Measurements from ENCODE around the gene ARHGEF7. TPM values are rescaled to one million over a fixed set of nuclear protein-coding genes. Genes with fewer than 3 reads are reported as not detected.

Gene ARHGEF7
- total RNA-seq, 1 experiment from 2014 or later: 46.2 TPM

DNA sequence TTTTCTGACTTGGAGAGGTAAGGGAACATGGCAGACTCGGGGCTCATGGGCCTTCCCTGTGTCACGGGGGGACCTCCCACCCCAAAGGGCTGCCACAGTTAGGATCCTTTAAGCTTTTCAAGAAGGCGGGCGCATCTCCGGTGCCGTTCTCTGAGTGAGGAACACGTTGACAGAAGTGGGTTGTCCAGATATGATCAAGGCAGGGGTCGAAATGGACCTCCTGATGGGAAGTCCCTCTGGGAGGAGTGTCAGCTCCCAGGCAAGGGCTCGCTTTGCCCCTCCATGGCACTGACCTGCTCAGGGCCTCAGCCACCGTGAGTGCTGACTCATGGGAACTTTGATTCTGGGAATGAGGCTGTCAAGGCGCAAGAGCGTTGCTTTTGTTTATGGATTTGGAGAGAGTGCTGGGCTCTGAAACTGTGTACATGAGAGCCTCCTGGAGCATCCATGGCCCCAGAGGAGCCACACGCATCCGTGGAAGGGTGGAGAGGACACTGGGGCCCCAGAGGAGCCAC lies 198.9 kb downstream of the ARHGEF7 start:
- Histone ChIP-seq H2AFZ (ENCODE audit: low read depth, low read length, poor library complexity, severe bottlenecking) (no peak overlapping the region), H3K27me3 (ENCODE audit: insufficient read depth, low read length) (no peaks in the 10 kb centered on the region), H3K9ac (ENCODE audit: low read length) (no peak overlapping the region), H3K79me2 (ENCODE audit: insufficient read depth, low read length) (no peaks in the 10 kb centered on the region), H3K4me1 (ENCODE audit: control insufficient read depth in 1 of 2, insufficient read depth in 2 of 2, low read length in 2 of 2) (no peaks in the 10 kb centered on the region), H3K36me3 (ENCODE audit: control insufficient read depth in 1 of 2, insufficient read depth in 2 of 2, low read length in 2 of 2) (no peaks in the 10 kb centered on the region), H3K27ac (ENCODE audit: low read depth, low read length) (no peak overlapping the region), H3K4me3 (replicated peaks in 1 of 2; ENCODE audit: low read depth in 1 of 2, low read length in 2 of 2) (no peak overlapping the region), H3K9me2 (ENCODE audit: insufficient read depth) (no peaks in the 10 kb centered on the region), H4K20me1 (ENCODE audit: insufficient read depth) (no peaks in the 10 kb centered on the region), H3K9me3 (ENCODE audit: control insufficient read depth in 1 of 2, insufficient read depth in 1 of 2, low read depth in 1 of 2, low read length in 2 of 2) (no peaks in the 10 kb centered on the region; a peak in 2 of 4 replicates), H3K4me2 (ENCODE audit: low read length) (no peak overlapping the region)
- no TSS peak for BruUV-seq (replicated peaks)
- DNase-seq (ENCODE audit: low read depth, low spot score) (no peak), ATAC-seq (no peak)
- ChIA-PET CTCF (no interaction called here), POLR2A (no interaction called here), RAD21 (ENCODE audit: low non-redundant PET in 1 of 2, low total read pairs in 2 of 2, uncharacterized antibody in 2 of 2, unreplicated experiment in 2 of 2) (no interaction called here)
- intact Hi-C loops (cut with micrococcal nuclease): loop anchor here (10.0 kb wide), 1 partner anchor 59 kb away; no protein-coding TSS in a partner anchor
- TF ChIP-seq EZH2 (IDR thresholded peaks at IDR 0.05) (no peak), SP1 (IDR thresholded peaks at IDR 0.05; ENCODE audit: low read depth) (no peak), YY1 (IDR thresholded peaks at IDR 0.05; ENCODE audit: extremely low read depth, insufficient replicate concordance, low read depth, low read length) (no peak), JUND (IDR thresholded peaks at IDR 0.05) (no peak), CEBPB (IDR thresholded peaks at IDR 0.05; ENCODE audit: low read depth) (no peak), TCF7L2 (IDR thresholded peaks at IDR 0.05; ENCODE audit: borderline replicate concordance, extremely low read depth, insufficient read depth, insufficient read length) (no peak), ELF1 (IDR thresholded peaks at IDR 0.05; ENCODE audit: borderline replicate concordance, low read depth) (no peak), SRF (IDR thresholded peaks at IDR 0.05; ENCODE audit: low read depth) (no peak), POLR2A (IDR thresholded peaks at IDR 0.05; ENCODE audit: borderline replicate concordance, extremely low read depth, insufficient read depth, insufficient read length) (no peak), POLR2AphosphoS5 (IDR thresholded peaks at IDR 0.05; ENCODE audit: low read depth, low read length) (no peak), EZH2phosphoT487 (IDR thresholded peaks at IDR 0.05; ENCODE audit: borderline replicate concordance) (no peak)
- TF ChIP-seq, protein P1, sequence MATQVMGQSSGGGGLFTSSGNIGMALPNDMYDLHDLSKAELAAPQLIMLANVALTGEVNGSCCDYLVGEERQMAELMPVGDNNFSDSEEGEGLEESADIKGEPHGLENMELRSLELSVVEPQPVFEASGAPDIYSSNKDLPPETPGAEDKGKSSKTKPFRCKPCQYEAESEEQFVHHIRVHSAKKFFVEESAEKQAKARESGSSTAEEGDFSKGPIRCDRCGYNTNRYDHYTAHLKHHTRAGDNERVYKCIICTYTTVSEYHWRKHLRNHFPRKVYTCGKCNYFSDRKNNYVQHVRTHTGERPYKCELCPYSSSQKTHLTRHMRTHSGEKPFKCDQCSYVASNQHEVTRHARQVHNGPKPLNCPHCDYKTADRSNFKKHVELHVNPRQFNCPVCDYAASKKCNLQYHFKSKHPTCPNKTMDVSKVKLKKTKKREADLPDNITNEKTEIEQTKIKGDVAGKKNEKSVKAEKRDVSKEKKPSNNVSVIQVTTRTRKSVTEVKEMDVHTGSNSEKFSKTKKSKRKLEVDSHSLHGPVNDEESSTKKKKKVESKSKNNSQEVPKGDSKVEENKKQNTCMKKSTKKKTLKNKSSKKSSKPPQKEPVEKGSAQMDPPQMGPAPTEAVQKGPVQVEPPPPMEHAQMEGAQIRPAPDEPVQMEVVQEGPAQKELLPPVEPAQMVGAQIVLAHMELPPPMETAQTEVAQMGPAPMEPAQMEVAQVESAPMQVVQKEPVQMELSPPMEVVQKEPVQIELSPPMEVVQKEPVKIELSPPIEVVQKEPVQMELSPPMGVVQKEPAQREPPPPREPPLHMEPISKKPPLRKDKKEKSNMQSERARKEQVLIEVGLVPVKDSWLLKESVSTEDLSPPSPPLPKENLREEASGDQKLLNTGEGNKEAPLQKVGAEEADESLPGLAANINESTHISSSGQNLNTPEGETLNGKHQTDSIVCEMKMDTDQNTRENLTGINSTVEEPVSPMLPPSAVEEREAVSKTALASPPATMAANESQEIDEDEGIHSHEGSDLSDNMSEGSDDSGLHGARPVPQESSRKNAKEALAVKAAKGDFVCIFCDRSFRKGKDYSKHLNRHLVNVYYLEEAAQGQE (IDR thresholded peaks at IDR 0.05; ENCODE audit: low read depth): no peak
- TF ChIP-seq, protein P2, sequence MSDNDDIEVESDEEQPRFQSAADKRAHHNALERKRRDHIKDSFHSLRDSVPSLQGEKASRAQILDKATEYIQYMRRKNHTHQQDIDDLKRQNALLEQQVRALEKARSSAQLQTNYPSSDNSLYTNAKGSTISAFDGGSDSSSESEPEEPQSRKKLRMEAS (IDR thresholded peaks at IDR 0.05): no peak
